SK-N-SH (cell line): Measurements from ENCODE around the gene PRDM10. TPM values are rescaled to one million over a fixed set of nuclear protein-coding genes. Genes with fewer than 3 reads are reported as not detected.

Experiments
- CTCF ChIA-PET: fragments of 300-600, 350-600 bp; formaldehyde crosslinking; extraction: SDS; loops from one replicate; lab custom pipeline; 2021; lab: Yijun Ruan, JAX
- POLR2A ChIA-PET: fragments of 350-600 bp; sonication (Branson Sonifier 250); formaldehyde crosslinking; extraction: SDS; loops from one replicate; lab custom pipeline; 2020; ENCODE audit warnings: antibody characterized with exemption, inconsistent platforms; lab: Yijun Ruan, JAX
- DNase-seq: peaks from one replicate; pipeline ENCODE4 v3.0.0; 2012
- H2AFZ ChIP-seq: fragments of 200-600 bp; sonication (generic); 2 replicates; pipeline ENCODE4 v1.8.1; 2016; ENCODE audit warnings: antibody characterized with exemption, mild to moderate bottlenecking, low read depth
- H3F3A ChIP-seq: fragments of 200-600 bp; sonication (generic); replicated peaks from 2 replicates; pipeline ENCODE3; 2016; ENCODE audit warnings: antibody characterized with exemption, mild to moderate bottlenecking; ENCODE audit not compliant: insufficient read depth
- H3K27ac ChIP-seq, 2 experiments: fragments of 200-500 bp in 1 of 2; fragments of 200-600 bp in 1 of 2; sonication (Bioruptor generic) in 1 of 2; sonication (generic), shearing (Covaris generic) in 1 of 2; 2 replicates each; pipeline versions ENCODE4 v1.5.1 to v1.6.1; 2014 to 2016; ENCODE audit warnings: low read depth in 2 of 2, inconsistent platforms in 1 of 2, low read length in 1 of 2, mild to moderate bottlenecking in 1 of 2, mixed read lengths in 1 of 2
- H3K27me3 ChIP-seq: fragments of 200-600 bp; sonication (generic), shearing (Covaris generic); 2 replicates; pipeline ENCODE4 v1.6.1; 2016; ENCODE audit warnings: mixed run types; ENCODE audit not compliant: insufficient read depth
- H3K36me3 ChIP-seq, 2 experiments: fragments of 200-500 bp in 1 of 2; fragments of 200-600 bp in 1 of 2; sonication (Bioruptor generic) in 1 of 2; sonication (generic) in 1 of 2; replicated peaks in 1 of 2; 2 replicates each; pipeline versions ENCODE3 to v1.5.1; 2014 to 2016; ENCODE audit warnings: low read length in 1 of 2, mild to moderate bottlenecking in 1 of 2; ENCODE audit not compliant: insufficient read depth in 2 of 2, control insufficient read depth in 1 of 2
- H3K4me1 ChIP-seq, 2 experiments: fragments of 200-500 bp in 1 of 2; fragments of 200-600 bp in 1 of 2; sonication (Bioruptor generic) in 1 of 2; sonication (generic), shearing (Covaris generic) in 1 of 2; 2 replicates each; pipeline versions ENCODE4 v1.5.1 to v1.6.1; 2014 to 2016; ENCODE audit warnings: low read depth in 1 of 2, low read length in 1 of 2, mixed run types in 1 of 2; ENCODE audit not compliant: insufficient read depth in 2 of 2, control insufficient read depth in 1 of 2
- H3K4me2 ChIP-seq: fragments of 200-600 bp; sonication (generic), shearing (Covaris generic); 2 replicates; pipeline ENCODE4 v1.6.1; 2017; ENCODE audit warnings: mixed run types
- H3K4me3 ChIP-seq, 2 experiments: fragments of 200-500 bp in 1 of 2; fragments of 200-600 bp in 1 of 2; sonication (Bioruptor generic) in 1 of 2; sonication (generic), shearing (Covaris generic) in 1 of 2; 2 replicates each; pipeline versions ENCODE4 v1.5.1 to v1.8.1; 2014 to 2016; ENCODE audit warnings: low read depth in 2 of 2, inconsistent platforms in 1 of 2, low read length in 1 of 2, mild to moderate bottlenecking in 1 of 2, mixed read lengths in 1 of 2, moderate library complexity in 1 of 2
- H3K79me2 ChIP-seq: fragments of 200-600 bp; sonication (generic); 2 replicates; pipeline ENCODE4 v1.8.1; 2017; ENCODE audit warnings: mild to moderate bottlenecking; ENCODE audit not compliant: insufficient read depth
- H3K9ac ChIP-seq: fragments of 200-600 bp; sonication (generic); 2 replicates; pipeline ENCODE4 v1.6.1; 2017; ENCODE audit warnings: mixed run types
- H3K9me2 ChIP-seq: fragments of 200-600 bp; sonication (generic); 2 replicates; pipeline ENCODE4 v1.6.1; 2017; ENCODE audit warnings: mixed run types
- H3K9me3 ChIP-seq: fragments of 200-600 bp; sonication (generic); 2 replicates; pipeline ENCODE4 v1.6.1; 2017; ENCODE audit warnings: mixed run types, mild to moderate bottlenecking, moderate library complexity
- H4K20me1 ChIP-seq: fragments of 200-600 bp; sonication (generic); 2 replicates; pipeline ENCODE4 v1.6.1; 2017; ENCODE audit warnings: mild to moderate bottlenecking, mixed run types; ENCODE audit not compliant: insufficient read depth
- CHD2 ChIP-seq: fragments of 150-350 bp; IDR thresholded peaks from 2 replicates; pipeline ENCODE4 v1.6.1; 2018; ENCODE audit warnings: low read length; ENCODE audit not compliant: partially characterized antibody
- ELF1 ChIP-seq: IDR thresholded peaks from 2 replicates; pipeline ENCODE4 v1.4.0; 2012
- EP300 ChIP-seq, 2 experiments: IDR thresholded peaks; 2 replicates each; pipeline versions ENCODE4 v1.4.0 to v1.6.1; 2012; ENCODE audit warnings: borderline replicate concordance in 1 of 2, low read depth in 1 of 2, low read length in 1 of 2
- EZH2phosphoT487 ChIP-seq: fragments of 200-600 bp; sonication (generic); IDR thresholded peaks from 2 replicates; pipeline ENCODE4 v1.6.1; 2017; ENCODE audit warnings: low read depth, mixed run types, mild to moderate bottlenecking, antibody characterized with exemption, moderate library complexity, borderline replicate concordance
- FOSL2 ChIP-seq: IDR thresholded peaks from 2 replicates; pipeline ENCODE4 v1.4.0; 2012; ENCODE audit warnings: low read depth, mild to moderate bottlenecking, moderate library complexity, borderline replicate concordance
- FOXJ3 ChIP-seq: sonication (generic); formaldehyde crosslinking; IDR thresholded peaks from 2 replicates; pipeline ENCODE4 v1.5.1; 2020; ENCODE audit warnings: mild to moderate bottlenecking, missing genetic modification reagents
- FOXM1 ChIP-seq: IDR thresholded peaks from 2 replicates; pipeline ENCODE4 v1.4.0; 2012; ENCODE audit warnings: low read depth, mild to moderate bottlenecking
- GABPA ChIP-seq: IDR thresholded peaks from 2 replicates; pipeline ENCODE4 v1.4.0; 2012; ENCODE audit warnings: low read depth, mild to moderate bottlenecking
- JUND ChIP-seq: IDR thresholded peaks from 2 replicates; pipeline ENCODE4 v1.4.0; 2012
- MEF2A ChIP-seq: IDR thresholded peaks from 2 replicates; pipeline ENCODE4 v1.4.0; 2012; ENCODE audit warnings: low read depth, borderline replicate concordance
- MXI1 ChIP-seq: IDR thresholded peaks from 2 replicates; pipeline ENCODE4 v1.6.1; 2012; ENCODE audit warnings: mild to moderate bottlenecking, low read depth, low read length, improper control_type of control experiment
- NFIC ChIP-seq: IDR thresholded peaks from 2 replicates; pipeline ENCODE4 v1.4.0; 2012; ENCODE audit warnings: borderline replicate concordance
- NRF1 ChIP-seq: IDR thresholded peaks from 2 replicates; pipeline ENCODE4 v1.6.1; 2012; ENCODE audit warnings: low read depth, mild to moderate bottlenecking, low read length
- POLR2AphosphoS5 ChIP-seq: IDR thresholded peaks from 2 replicates; pipeline ENCODE4 v1.6.1; 2012; ENCODE audit warnings: low read depth, low read length
- RAD21 ChIP-seq: IDR thresholded peaks from 2 replicates; pipeline ENCODE4 v1.6.1; 2012; ENCODE audit warnings: mild to moderate bottlenecking, low read length
- RFX5 ChIP-seq: IDR thresholded peaks from 2 replicates; pipeline ENCODE4 v1.6.1; 2012; ENCODE audit warnings: mild to moderate bottlenecking, improper control_type of control experiment, low read length
- RXRA ChIP-seq: IDR thresholded peaks from 2 replicates; pipeline ENCODE4 v1.4.0; 2012; ENCODE audit warnings: low read depth, mild to moderate bottlenecking, borderline replicate concordance
- SMC3 ChIP-seq: IDR thresholded peaks from 2 replicates; pipeline ENCODE4 v1.6.1; 2012; ENCODE audit warnings: low read depth, low read length, improper control_type of control experiment
- TCF12 ChIP-seq: IDR thresholded peaks from 2 replicates; pipeline ENCODE4 v1.4.0; 2012
- YY1 ChIP-seq: IDR thresholded peaks from 2 replicates; pipeline ENCODE4 v1.4.0; 2012; ENCODE audit warnings: low read depth, mild to moderate bottlenecking
- WGBS: methylation state at CpG from one replicate; pipeline ENCODE4 v1.1.6; 2017; ENCODE audit warnings: low lambda C conversion rate; 5-methylcytosine and 5-hydroxymethylcytosine counted together
- polyA plus RNA-seq, 3 experiments: library from polyadenylated mRNA; depleted of rRNA; stranded (reverse); fragments of >200 nt; gene quantifications; 2 replicates each; pipeline ENCODE4 v1.2.3, GENCODE V29; 2012
- TF ChIP-seq, protein P1 (sequence below): fragments of 150-350 bp; IDR thresholded peaks from 2 replicates; pipeline ENCODE4 v1.6.1; 2016; ENCODE audit warnings: mild to moderate bottlenecking, low read depth, low read length

The PRDM10 gene
- polyA plus RNA-seq, 1 of the 3 experiments (the other 2 are of a cell fraction), result 1.9 TPM

DNA sequence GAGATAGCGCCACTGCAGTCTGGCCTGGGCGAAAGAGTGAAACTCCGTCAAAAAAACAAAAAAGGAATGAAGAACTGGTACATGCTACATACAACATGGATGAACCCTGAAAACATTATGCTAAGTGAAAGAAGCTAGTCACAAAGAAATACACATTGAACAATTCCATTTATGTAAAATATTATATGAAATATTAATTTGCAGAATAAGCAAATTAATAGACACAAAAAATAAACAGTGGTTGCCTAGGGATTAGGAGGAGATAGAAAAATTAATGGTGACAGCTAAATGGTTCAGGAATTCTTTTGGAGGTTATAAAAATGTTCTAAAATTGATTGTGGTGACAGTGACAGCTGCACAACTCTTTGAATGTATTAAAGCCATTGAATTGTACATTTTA, 14.7 kb downstream of the PRDM10 start:
- ChIA-PET CTCF (interaction anchor here (1.0 kb wide), 1 partner anchor 65 kb away, joined by 3 read pairs; no protein-coding TSS in a partner anchor), POLR2A (no interaction called here)
- peaks cover 0 to 8% of the 10 kb centered on the region in 2 experiments; a peak in 2 of 4 replicates for H3K4me1 ChIP-seq
- WGBS, result 97% methylated on average over 3 of the region's 3 CpGs
- no peak for DNase-seq
- H3F3A ChIP-seq, result no peaks in the 10 kb centered on the region
- no peaks in the 10 kb centered on the region for H4K20me1 ChIP-seq
- no peaks in the 10 kb centered on the region for H3K27me3 ChIP-seq
- no peaks in the 10 kb centered on the region for H3K36me3 ChIP-seq
- no peak overlapping the region for H3K4me3 ChIP-seq
- no peak overlapping the region for H2AFZ ChIP-seq
- H3K79me2 ChIP-seq, result peaks cover 7% of the 10 kb centered on the region
- no peaks in the 10 kb centered on the region for H3K9me3 ChIP-seq
- no peak overlapping the region for H3K27ac ChIP-seq
- no peak overlapping the region for H3K9ac ChIP-seq
- no peak overlapping the region for H3K4me2 ChIP-seq
- H3K9me2 ChIP-seq, result no peaks in the 10 kb centered on the region
- no peak for TF ChIP-seq FOXJ3 (CRISPR knock-in tag)
- TF ChIP-seq EP300 (IDR thresholded peaks at IDR 0.05; ENCODE audit: borderline replicate concordance in 1 of 2, low read depth in 1 of 2, low read length in 1 of 2), result no peak
- no peak for TF ChIP-seq YY1
- TF ChIP-seq CHD2, result no peak
- TF ChIP-seq RAD21, result no peak
- TF ChIP-seq, protein P1, sequence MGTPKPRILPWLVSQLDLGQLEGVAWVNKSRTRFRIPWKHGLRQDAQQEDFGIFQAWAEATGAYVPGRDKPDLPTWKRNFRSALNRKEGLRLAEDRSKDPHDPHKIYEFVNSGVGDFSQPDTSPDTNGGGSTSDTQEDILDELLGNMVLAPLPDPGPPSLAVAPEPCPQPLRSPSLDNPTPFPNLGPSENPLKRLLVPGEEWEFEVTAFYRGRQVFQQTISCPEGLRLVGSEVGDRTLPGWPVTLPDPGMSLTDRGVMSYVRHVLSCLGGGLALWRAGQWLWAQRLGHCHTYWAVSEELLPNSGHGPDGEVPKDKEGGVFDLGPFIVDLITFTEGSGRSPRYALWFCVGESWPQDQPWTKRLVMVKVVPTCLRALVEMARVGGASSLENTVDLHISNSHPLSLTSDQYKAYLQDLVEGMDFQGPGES, result no peak
- TF ChIP-seq MEF2A, result no peak
- TF ChIP-seq SMC3, result no peak
- no peak for TF ChIP-seq GABPA
- no peak for TF ChIP-seq RXRA
- no peak for TF ChIP-seq EZH2phosphoT487
- TF ChIP-seq POLR2AphosphoS5, result no peak
- no peak for TF ChIP-seq RFX5
- no peak for TF ChIP-seq TCF12
- TF ChIP-seq, all 33 proteins: peak for 0

DNA sequence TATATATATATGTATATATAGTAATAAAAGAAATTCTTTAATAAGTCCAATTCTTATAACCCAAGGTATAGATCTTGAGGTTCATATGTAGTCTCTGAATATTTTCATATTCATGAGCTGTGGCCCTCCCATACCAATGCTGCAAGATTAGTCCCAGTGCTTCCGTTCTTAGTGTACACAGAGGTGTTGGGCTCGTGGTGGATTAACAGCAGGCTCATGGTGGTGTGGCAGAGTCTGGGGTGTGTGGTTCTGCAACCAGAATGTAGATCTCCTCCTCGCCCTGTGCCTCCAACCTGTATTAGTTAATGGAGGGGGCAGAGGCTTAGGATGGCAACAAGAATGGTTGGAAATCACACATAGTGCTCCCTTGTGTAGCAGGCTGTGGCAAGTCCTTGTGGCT, 16.8 kb downstream of the PRDM10 start:
- Histone ChIP-seq H3K36me3 (no peaks in the 10 kb centered on the region), H3K4me2 (no peak overlapping the region), H3K9me2 (no peaks in the 10 kb centered on the region), H3K4me1 (no peaks in the 10 kb centered on the region), H4K20me1 (no peaks in the 10 kb centered on the region), H3F3A (no peaks in the 10 kb centered on the region), H3K27ac (no peak overlapping the region), H3K27me3 (no peaks in the 10 kb centered on the region), H2AFZ (no peak overlapping the region), H3K9me3 (no peaks in the 10 kb centered on the region), H3K9ac (no peak overlapping the region), H3K4me3 (no peak overlapping the region), H3K79me2 (peaks cover 7% of the 10 kb centered on the region; the same call in 1 of the 2 replicates)
- 96% methylated on average over 3 of the region's 3 CpGs for WGBS
- no peak for DNase-seq
- TF ChIP-seq JUND (no peak), ELF1 (no peak), FOXM1 (no peak), RFX5 (no peak), NRF1 (no peak), MEF2A (no peak), EP300 (IDR thresholded peaks at IDR 0.05; ENCODE audit: borderline replicate concordance in 1 of 2, low read depth in 1 of 2, low read length in 1 of 2) (no peak), FOSL2 (no peak), MXI1 (no peak), NFIC (no peak), EZH2phosphoT487 (no peak)
- CTCF ChIA-PET, result no interaction called here
- POLR2A ChIA-PET, result no interaction called here
